Measurements from ENCODE around the gene CHMP5.

CHMP5 gene

GRCh38 chr9:33233626-33234342 lies 31.1 kb upstream of the CHMP5 start:
- Histone ChIP-seq H3K9ac (ENCODE audit: insufficient read length, low read depth) (no peak overlapping the region), H3K36me3 (ENCODE audit: insufficient read depth, insufficient read length, low read length) (no peaks in the 10 kb centered on the region), H3K4me3 (ENCODE audit: insufficient read length, low read depth) (no peak overlapping the region), H3K9me3 (ENCODE audit: insufficient read depth, low read length) (no peaks in the 10 kb centered on the region), H3K4me1 (ENCODE audit: insufficient read depth, insufficient read length) (no peaks in the 10 kb centered on the region), H3K27me3 (ENCODE audit: insufficient read depth, insufficient read length) (peaks cover 1% of the 10 kb centered on the region)
- TF ChIP-seq YY1 (IDR thresholded peaks at IDR 0.05; ENCODE audit: insufficient read depth, insufficient read length): no peak
- TF ChIP-seq ZNF274 (IDR thresholded peaks at IDR 0.05; ENCODE audit: low read depth, low read length): no peak
- TF ChIP-seq SUZ12 (IDR thresholded peaks at IDR 0.05; ENCODE audit: extremely low read depth, insufficient read depth, insufficient read length): no peak
- DNase-seq (ENCODE audit: low read depth, low spot score): no peak

DNA sequence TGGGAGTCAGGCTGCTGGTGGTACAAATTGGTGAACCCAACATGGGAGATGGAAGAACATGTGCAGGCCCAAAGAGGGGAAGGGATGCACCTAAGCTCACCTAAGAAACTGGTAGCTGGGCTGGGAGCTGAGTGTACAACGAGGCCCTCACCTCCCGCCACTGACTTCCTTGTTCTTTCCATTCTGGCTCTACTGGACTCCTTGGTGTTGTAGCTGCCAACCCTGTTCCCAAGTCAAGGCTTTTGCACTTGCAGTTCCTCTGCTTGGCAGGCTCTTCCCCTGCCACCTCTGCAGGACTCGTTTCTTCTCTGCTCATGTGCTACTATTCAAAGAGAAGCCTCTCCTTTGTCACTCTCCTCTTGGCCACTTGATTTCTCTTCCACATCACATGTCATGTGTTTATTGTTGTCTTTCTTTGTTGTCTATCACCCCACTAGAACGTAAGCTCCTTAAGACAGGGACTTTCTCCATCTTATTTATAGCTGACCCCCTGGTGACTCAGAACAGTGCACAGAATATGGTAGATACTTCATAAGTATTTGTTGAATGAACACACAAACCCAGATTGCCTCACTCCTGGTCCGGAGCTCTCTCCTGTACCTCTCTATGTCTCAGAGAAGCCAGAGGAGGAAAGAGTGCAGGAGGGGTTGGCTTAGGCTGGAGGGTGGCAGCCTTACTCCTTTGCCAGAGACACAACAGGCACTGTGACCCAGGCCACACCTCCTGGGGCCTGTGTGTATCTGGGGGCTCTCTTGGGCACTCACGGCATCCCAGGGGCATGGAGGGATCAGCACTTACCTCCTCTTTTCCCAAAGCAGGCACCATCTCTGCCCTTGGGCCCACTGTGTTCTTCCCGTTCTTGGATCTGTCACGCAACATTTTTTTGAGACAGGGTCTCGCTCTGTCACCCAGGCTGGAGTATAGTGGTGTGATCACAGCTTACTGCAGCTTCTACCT lies 30.1 kb upstream of the CHMP5 start:
- Histone ChIP-seq H3K4me1 (ENCODE audit: insufficient read depth, insufficient read length) (no peaks in the 10 kb centered on the region), H3K9me3 (ENCODE audit: insufficient read depth, low read length) (no peaks in the 10 kb centered on the region)
- no peak for DNase-seq (ENCODE audit: low read depth, low spot score)

DNA sequence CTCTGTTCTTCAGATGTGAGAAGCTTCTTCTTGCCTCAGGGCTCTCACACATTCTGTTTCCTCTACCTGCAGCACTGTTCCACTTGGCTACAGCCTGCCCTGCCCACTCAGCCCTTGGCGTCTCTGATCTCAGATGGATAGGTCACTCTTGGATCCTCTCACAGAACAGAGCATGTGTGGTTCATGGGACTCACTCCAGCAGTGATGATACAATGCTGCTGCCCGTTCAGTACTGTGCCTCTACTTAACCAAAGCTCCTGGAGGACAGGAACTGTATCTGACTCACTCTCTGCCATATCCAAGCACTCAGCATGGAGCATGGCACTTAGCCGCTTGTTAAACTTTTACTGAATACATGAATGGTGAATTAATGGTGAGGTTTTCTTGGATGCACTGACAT lies 28.3 kb upstream of the CHMP5 start:
- peaks cover 1% of the 10 kb centered on the region for H3K27me3 ChIP-seq (ENCODE audit: insufficient read depth, insufficient read length)
- DNase-seq (ENCODE audit: low read depth, low spot score): no peak
- no peak overlapping the region for H3K9ac ChIP-seq (ENCODE audit: insufficient read length, low read depth)
- H3K4me3 ChIP-seq (ENCODE audit: insufficient read length, low read depth): no peak overlapping the region
- no peaks in the 10 kb centered on the region for H3K36me3 ChIP-seq (ENCODE audit: insufficient read depth, insufficient read length, low read length)
- no peaks in the 10 kb centered on the region for H3K4me1 ChIP-seq (ENCODE audit: insufficient read depth, insufficient read length)
- TF ChIP-seq SUZ12 (IDR thresholded peaks at IDR 0.05; ENCODE audit: extremely low read depth, insufficient read depth, insufficient read length) (no peak), YY1 (IDR thresholded peaks at IDR 0.05; ENCODE audit: insufficient read depth, insufficient read length) (no peak), ZNF274 (IDR thresholded peaks at IDR 0.05; ENCODE audit: low read depth, low read length) (no peak)
- no peaks in the 10 kb centered on the region for H3K9me3 ChIP-seq (ENCODE audit: insufficient read depth, low read length)

More for the DNA sequence above, 30.1 kb upstream of the CHMP5 start:
- no peak overlapping the region for H3K4me3 ChIP-seq (ENCODE audit: insufficient read length, low read depth)
- TF ChIP-seq ZNF274 (IDR thresholded peaks at IDR 0.05; ENCODE audit: low read depth, low read length) (no peak), YY1 (IDR thresholded peaks at IDR 0.05; ENCODE audit: insufficient read depth, insufficient read length) (no peak)
- H3K9ac ChIP-seq (ENCODE audit: insufficient read length, low read depth): no peak overlapping the region
- H3K36me3 ChIP-seq (ENCODE audit: insufficient read depth, insufficient read length, low read length): no peaks in the 10 kb centered on the region
- peaks cover 1% of the 10 kb centered on the region for H3K27me3 ChIP-seq (ENCODE audit: insufficient read depth, insufficient read length)

DNA sequence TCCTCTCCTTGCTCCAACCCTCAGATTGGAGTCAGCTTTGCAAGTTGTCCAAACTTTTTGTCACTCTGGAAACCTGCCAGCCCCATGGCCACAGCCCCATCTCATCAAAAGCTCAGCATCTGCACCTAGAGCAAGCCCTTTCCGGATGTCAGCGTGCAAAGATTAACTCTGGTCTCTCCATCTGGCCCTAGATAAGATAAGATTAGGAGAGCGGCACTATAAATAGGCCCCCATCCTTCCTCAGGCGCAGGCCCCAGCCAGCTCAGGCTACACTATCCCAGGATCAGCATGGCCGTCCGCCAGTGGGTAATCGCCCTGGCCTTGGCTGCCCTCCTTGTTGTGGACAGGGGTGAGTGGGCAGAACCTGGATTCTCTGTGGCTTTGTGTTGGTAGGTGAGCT lies 24.9 kb upstream of the CHMP5 start, which contains the start of gene SPINK4:
Gene SPINK4 (plus strand): TSS at position 247 of the 400 bp plus-strand sequence. CDS start 42 bp downstream, at position 289.
- Histone ChIP-seq H3K4me3 (ENCODE audit: insufficient read length, low read depth) (no peak within 1 kb of the TSS), H3K9ac (ENCODE audit: insufficient read length, low read depth) (no peak within 1 kb of the TSS), H3K9me3 (ENCODE audit: insufficient read depth, low read length) (no peaks in the 10 kb centered on the region), H3K4me1 (ENCODE audit: insufficient read depth, insufficient read length) (no peaks in the 10 kb centered on the region), H3K27me3 (ENCODE audit: insufficient read depth, insufficient read length) (no peaks in the 10 kb centered on the region), H3K36me3 (ENCODE audit: insufficient read depth, insufficient read length, low read length) (no peaks in the 10 kb centered on the region)
- no peak for TF ChIP-seq YY1 (IDR thresholded peaks at IDR 0.05; ENCODE audit: insufficient read depth, insufficient read length)
- DNase-seq (ENCODE audit: low read depth, low spot score): no peak

DNA sequence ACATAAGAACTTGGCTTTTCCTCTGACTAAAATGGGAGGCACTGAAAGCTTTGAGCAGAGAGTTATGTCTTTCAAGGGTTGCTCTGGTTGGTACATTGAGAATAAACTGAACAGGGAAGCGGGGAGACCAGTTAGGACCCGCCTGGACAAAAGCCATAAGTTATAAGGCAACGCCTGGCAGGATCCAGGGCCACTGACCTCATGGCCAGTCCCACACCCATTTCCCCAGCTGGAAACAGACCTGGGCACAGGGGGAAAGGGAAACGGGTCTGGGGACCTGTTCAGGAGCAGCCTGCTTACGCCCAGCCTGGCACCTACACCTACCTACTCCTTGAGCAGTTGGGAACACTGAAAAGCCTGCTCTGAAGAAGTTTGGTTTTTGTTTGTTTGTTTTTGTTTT lies 23.6 kb upstream of the CHMP5 start:
- H3K36me3 ChIP-seq (ENCODE audit: insufficient read depth, insufficient read length, low read length): no peaks in the 10 kb centered on the region
- no peaks in the 10 kb centered on the region for H3K27me3 ChIP-seq (ENCODE audit: insufficient read depth, insufficient read length)
- no peak overlapping the region for H3K4me3 ChIP-seq (ENCODE audit: insufficient read length, low read depth)
- H3K4me1 ChIP-seq (ENCODE audit: insufficient read depth, insufficient read length): no peaks in the 10 kb centered on the region
- H3K9me3 ChIP-seq (ENCODE audit: insufficient read depth, low read length): no peaks in the 10 kb centered on the region
- no peak overlapping the region for H3K9ac ChIP-seq (ENCODE audit: insufficient read length, low read depth)
- TF ChIP-seq ZNF274 (IDR thresholded peaks at IDR 0.05; ENCODE audit: low read depth, low read length): no peak
- TF ChIP-seq SUZ12 (IDR thresholded peaks at IDR 0.05; ENCODE audit: extremely low read depth, insufficient read depth, insufficient read length): no peak
- TF ChIP-seq YY1 (IDR thresholded peaks at IDR 0.05; ENCODE audit: insufficient read depth, insufficient read length): no peak
- no peak for DNase-seq (ENCODE audit: low read depth, low spot score)

DNA sequence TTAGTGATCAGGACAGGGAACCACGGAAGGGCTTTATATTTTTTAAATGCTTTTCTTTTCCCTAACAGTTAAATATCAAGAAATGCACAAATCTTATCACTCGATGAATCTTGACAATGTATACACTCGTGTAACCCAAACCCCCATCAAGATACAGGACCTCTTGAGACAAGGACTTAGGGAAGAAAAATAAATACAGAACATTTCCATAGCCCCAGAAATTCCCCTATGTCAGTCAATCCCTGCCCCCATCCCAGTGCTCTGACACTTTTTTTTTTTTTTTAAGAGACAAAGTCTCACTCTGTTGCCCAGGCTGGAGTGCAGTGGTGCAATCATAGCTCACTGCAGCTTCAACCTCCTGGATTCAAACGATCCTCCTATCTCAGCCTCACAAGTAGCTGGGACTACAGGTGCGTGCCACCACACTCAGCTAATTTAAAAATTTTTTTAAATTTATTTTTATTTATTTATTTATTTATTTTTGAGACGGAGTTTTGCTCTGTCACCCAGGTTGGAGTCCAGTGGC lies 22.2 kb upstream of the CHMP5 start:
- Histone ChIP-seq H3K4me3 (ENCODE audit: insufficient read length, low read depth) (no peak overlapping the region), H3K27me3 (ENCODE audit: insufficient read depth, insufficient read length) (no peaks in the 10 kb centered on the region), H3K36me3 (ENCODE audit: insufficient read depth, insufficient read length, low read length) (peaks cover 2% of the 10 kb centered on the region), H3K9me3 (ENCODE audit: insufficient read depth, low read length) (no peaks in the 10 kb centered on the region), H3K9ac (ENCODE audit: insufficient read length, low read depth) (no peak overlapping the region), H3K4me1 (ENCODE audit: insufficient read depth, insufficient read length) (no peaks in the 10 kb centered on the region)
- no peak for DNase-seq (ENCODE audit: low read depth, low spot score)
- no peak for TF ChIP-seq SUZ12 (IDR thresholded peaks at IDR 0.05; ENCODE audit: extremely low read depth, insufficient read depth, insufficient read length)
- TF ChIP-seq YY1 (IDR thresholded peaks at IDR 0.05; ENCODE audit: insufficient read depth, insufficient read length): no peak
- TF ChIP-seq ZNF274 (IDR thresholded peaks at IDR 0.05; ENCODE audit: low read depth, low read length): no peak
